SIG-M5 (cell line): Measurements from ENCODE around the gene SLC2A13.
"Not testable (repeated sequence)": the region's sequence is repeated elsewhere in the genome, so short reads cannot be mapped to it uniquely, and the experiment has no call there.

ENCODE experiments used
- DNase-seq: peaks from one replicate; lab custom pipeline; 2025; lab: John Stamatoyannopoulos, UW

The SLC2A13 gene

GRCh38 chr12:39923364-39923763 is 182.5 kb downstream of the SLC2A13 start:
- DNase-seq: no peak

- DNase-seq: not testable (repeated sequence)
These were observed 183.3 kb downstream of the SLC2A13 start for GRCh38 chr12:39922598-39922997.

- DNase-seq: no peak
These were observed 185.2 kb downstream of the SLC2A13 start for GRCh38 chr12:39920647-39921046.

- DNase-seq: no peak
These were observed 185.7 kb downstream of the SLC2A13 start for GRCh38 chr12:39920222-39920621.

- DNase-seq: no peak
These were observed 186.1 kb downstream of the SLC2A13 start for GRCh38 chr12:39919790-39920189.

- DNase-seq: no peak
These were observed 190.6 kb downstream of the SLC2A13 start for GRCh38 chr12:39915249-39915648.

GRCh38 chr12:39912211-39912980 is 193.5 kb downstream of the SLC2A13 start:
- DNase-seq: no peak

- DNase-seq: no peak
These were observed 199.6 kb downstream of the SLC2A13 start for GRCh38 chr12:39906237-39906636.

GRCh38 chr12:39905152-39905551 is 200.7 kb downstream of the SLC2A13 start:
- DNase-seq: no peak

- no peak for DNase-seq
These were observed 203.1 kb downstream of the SLC2A13 start for GRCh38 chr12:39902821-39903220.

- DNase-seq: no peak
These were observed 208.6 kb downstream of the SLC2A13 start for GRCh38 chr12:39897315-39897714.

GRCh38 chr12:39893388-39893787 is 212.5 kb downstream of the SLC2A13 start:
- DNase-seq: not testable (repeated sequence)

GRCh38 chr12:39892146-39892545 is 213.7 kb downstream of the SLC2A13 start:
- DNase-seq: no peak

GRCh38 chr12:39887856-39888255 is 218.0 kb downstream of the SLC2A13 start:
- no peak for DNase-seq

- no peak for DNase-seq
These were observed 219.8 kb downstream of the SLC2A13 start for GRCh38 chr12:39886106-39886505.

GRCh38 chr12:39884616-39885125 is 221.2 kb downstream of the SLC2A13 start:
- no peak for DNase-seq

GRCh38 chr12:39883411-39883810 is 222.5 kb downstream of the SLC2A13 start:
- DNase-seq: no peak

GRCh38 chr12:39878753-39879152 is 227.1 kb downstream of the SLC2A13 start:
- no peak for DNase-seq

GRCh38 chr12:39875721-39876120 is 230.2 kb downstream of the SLC2A13 start:
- DNase-seq: no peak

- DNase-seq: no peak
These were observed 231.1 kb downstream of the SLC2A13 start for GRCh38 chr12:39874785-39875184.

GRCh38 chr12:39873065-39873464 is 232.8 kb downstream of the SLC2A13 start:
- no peak for DNase-seq

GRCh38 chr12:39872425-39872824 is 233.5 kb downstream of the SLC2A13 start:
- DNase-seq: no peak

GRCh38 chr12:39868328-39868725 is 237.6 kb downstream of the SLC2A13 start:
- DNase-seq: no peak
